ENCODE measurements around the gene CLSTN2. TPM values are rescaled to one million over a fixed set of nuclear protein-coding genes. Genes with fewer than 3 reads are reported as not detected.

The CLSTN2 gene
- polyA plus RNA-seq, 3 donors = not detected

GRCh38 chr3:140459462-140459861 is 524.5 kb downstream of the CLSTN2 start:
- H3K36me3 ChIP-seq (replicated peaks in 1 of 2; ENCODE audit: control insufficient read depth in 1 of 2, insufficient read depth in 2 of 2, low read length in 2 of 2) = no peaks in the 10 kb centered on the region
- TF ChIP-seq CTCF (IDR thresholded peaks at IDR 0.05) = no peak
- no peaks in the 10 kb centered on the region for H3K79me2 ChIP-seq (ENCODE audit: insufficient read depth, low read length)
- H3K4me3 ChIP-seq (replicated peaks in 1 of 3; ENCODE audit: low read depth in 2 of 3, low read length in 3 of 3) = no peak overlapping the region
- no peaks in the 10 kb centered on the region for H3K36me3 Mint-ChIP-seq
- no peaks in the 10 kb centered on the region for H3K9me3 ChIP-seq (replicated peaks in 1 of 2; ENCODE audit: control insufficient read depth in 1 of 2, insufficient read depth in 1 of 2, low read length in 2 of 2)
- H3K4me1 ChIP-seq (ENCODE audit: control insufficient read depth in 1 of 2, insufficient read depth in 2 of 2, low read length in 2 of 2) = no peaks in the 10 kb centered on the region
- no peak overlapping the region for H2AFZ ChIP-seq (ENCODE audit: insufficient read depth, low read depth, low read length, poor library complexity, severe bottlenecking)
- DNase-seq = no peak
- no peaks in the 10 kb centered on the region for H3K27me3 ChIP-seq (ENCODE audit: control insufficient read depth in 2 of 2, insufficient read depth in 2 of 2, low read length in 2 of 2)
- H3K27ac Mint-ChIP-seq = no peak overlapping the region
- no peak overlapping the region for H3K4me3 Mint-ChIP-seq
- 88% methylated on average over 7 of the region's 8 CpGs for WGBS (ENCODE audit: insufficient coverage)
- H3K9ac ChIP-seq (ENCODE audit: insufficient read depth, low read length, poor library complexity, severe bottlenecking) = no peak overlapping the region
- no peaks in the 10 kb centered on the region for H4K20me1 ChIP-seq (ENCODE audit: insufficient read depth, low read length)
- no peaks in the 10 kb centered on the region for H3K4me1 Mint-ChIP-seq
- peaks cover 0 to 1% (median 0%) of the 10 kb centered on the region in 7 donors for H3K9me3 Mint-ChIP-seq
- no peak overlapping the region for H3K4me2 ChIP-seq (replicated peaks; ENCODE audit: extremely low read depth, low read length, poor library complexity, severe bottlenecking)
- peaks cover 0 to 6% (median 3%) of the 10 kb centered on the region in 3 donors for H3K27me3 Mint-ChIP-seq (ENCODE audit: low read depth in 3 of 3)
- intact Hi-C loops (cut with micrococcal nuclease) = no loop called here
- H3K27ac ChIP-seq (ENCODE audit: low read depth in 1 of 2, low read length in 2 of 2) = no peak overlapping the region

- 100% methylated on average over 3 of the region's 3 CpGs for WGBS (ENCODE audit: insufficient coverage)
- H3K9me3 Mint-ChIP-seq = peaks cover 0 to 1% (median 0%) of the 10 kb centered on the region in 7 donors
- Histone ChIP-seq H3K27me3 (ENCODE audit: control insufficient read depth in 2 of 2, insufficient read depth in 2 of 2, low read length in 2 of 2) (no peaks in the 10 kb centered on the region), H3K79me2 (ENCODE audit: insufficient read depth, low read length) (no peaks in the 10 kb centered on the region), H3K4me1 (ENCODE audit: control insufficient read depth in 1 of 2, insufficient read depth in 2 of 2, low read length in 2 of 2) (no peaks in the 10 kb centered on the region), H3K9me3 (replicated peaks in 1 of 2; ENCODE audit: control insufficient read depth in 1 of 2, insufficient read depth in 1 of 2, low read length in 2 of 2) (no peaks in the 10 kb centered on the region), H4K20me1 (ENCODE audit: insufficient read depth, low read length) (no peaks in the 10 kb centered on the region), H3K4me2 (replicated peaks; ENCODE audit: extremely low read depth, low read length, poor library complexity, severe bottlenecking) (no peak overlapping the region), H2AFZ (ENCODE audit: insufficient read depth, low read depth, low read length, poor library complexity, severe bottlenecking) (no peak overlapping the region), H3K9ac (ENCODE audit: insufficient read depth, low read length, poor library complexity, severe bottlenecking) (no peak overlapping the region), H3K36me3 (replicated peaks in 1 of 2; ENCODE audit: control insufficient read depth in 1 of 2, insufficient read depth in 2 of 2, low read length in 2 of 2) (no peaks in the 10 kb centered on the region), H3K27ac (ENCODE audit: low read depth in 1 of 2, low read length in 2 of 2) (no peak overlapping the region), H3K4me3 (replicated peaks in 1 of 3; ENCODE audit: low read depth in 2 of 3, low read length in 3 of 3) (no peak overlapping the region)
- no peaks in the 10 kb centered on the region for H3K36me3 Mint-ChIP-seq
- H3K4me1 Mint-ChIP-seq = no peaks in the 10 kb centered on the region
- no peak overlapping the region for H3K4me3 Mint-ChIP-seq
- intact Hi-C loops (cut with micrococcal nuclease) = no loop called here
- no peak for TF ChIP-seq CTCF (IDR thresholded peaks at IDR 0.05)
- H3K27ac Mint-ChIP-seq = no peak overlapping the region
- no peak for DNase-seq
- H3K27me3 Mint-ChIP-seq (ENCODE audit: low read depth in 3 of 3) = peaks cover 0 to 3% (median 2%) of the 10 kb centered on the region in 3 donors
Observed at GRCh38 chr3:140461250-140461649, 526.3 kb downstream of the CLSTN2 start.
